ENCODE results near the gene SP5. TPM values are rescaled to one million over a fixed set of nuclear protein-coding genes. Genes with fewer than 3 reads are reported as not detected.

SP5 gene
- total RNA-seq, 6 experiments from 2014 or later, result not detected

DNA sequence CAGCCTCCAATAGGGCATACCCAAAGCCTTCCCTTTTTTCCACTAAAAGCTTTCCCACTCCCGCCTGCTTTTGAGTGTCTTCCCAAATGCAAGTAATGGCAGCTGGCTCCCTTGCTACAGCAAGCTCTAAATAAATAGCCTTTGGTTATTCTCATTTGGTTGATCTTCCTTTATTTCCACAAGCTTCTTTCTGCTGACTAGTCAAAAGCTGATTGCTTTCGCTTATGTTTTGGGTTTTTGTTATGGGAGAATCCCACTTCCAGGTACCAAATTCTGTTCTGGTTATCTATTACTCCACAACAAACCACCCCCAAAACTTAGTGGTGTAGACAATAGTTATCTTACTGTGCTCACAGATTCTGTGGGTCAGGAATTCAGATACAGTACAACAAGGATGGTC lies 22.3 kb downstream of the SP5 start:
- TF ChIP-seq, protein P1, sequence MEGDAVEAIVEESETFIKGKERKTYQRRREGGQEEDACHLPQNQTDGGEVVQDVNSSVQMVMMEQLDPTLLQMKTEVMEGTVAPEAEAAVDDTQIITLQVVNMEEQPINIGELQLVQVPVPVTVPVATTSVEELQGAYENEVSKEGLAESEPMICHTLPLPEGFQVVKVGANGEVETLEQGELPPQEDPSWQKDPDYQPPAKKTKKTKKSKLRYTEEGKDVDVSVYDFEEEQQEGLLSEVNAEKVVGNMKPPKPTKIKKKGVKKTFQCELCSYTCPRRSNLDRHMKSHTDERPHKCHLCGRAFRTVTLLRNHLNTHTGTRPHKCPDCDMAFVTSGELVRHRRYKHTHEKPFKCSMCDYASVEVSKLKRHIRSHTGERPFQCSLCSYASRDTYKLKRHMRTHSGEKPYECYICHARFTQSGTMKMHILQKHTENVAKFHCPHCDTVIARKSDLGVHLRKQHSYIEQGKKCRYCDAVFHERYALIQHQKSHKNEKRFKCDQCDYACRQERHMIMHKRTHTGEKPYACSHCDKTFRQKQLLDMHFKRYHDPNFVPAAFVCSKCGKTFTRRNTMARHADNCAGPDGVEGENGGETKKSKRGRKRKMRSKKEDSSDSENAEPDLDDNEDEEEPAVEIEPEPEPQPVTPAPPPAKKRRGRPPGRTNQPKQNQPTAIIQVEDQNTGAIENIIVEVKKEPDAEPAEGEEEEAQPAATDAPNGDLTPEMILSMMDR (IDR thresholded peaks at IDR 0.05), result no peak
- Mint-ChIP-seq H3K36me3 (ENCODE audit: low read depth) (no peaks in the 10 kb centered on the region), H3K4me1 (ENCODE audit: low read depth) (peaks cover 14% of the 10 kb centered on the region), H3K27me3 (ENCODE audit: insufficient read depth) (no peaks in the 10 kb centered on the region), H3K27ac (no peak overlapping the region; the same call in 1 of the 2 replicates), H3K4me3 (no peak overlapping the region), H3K9me3 (peaks cover 4% of the 10 kb centered on the region; the same call in 1 of the 2 replicates)
- DNase-seq, result no peak

DNA sequence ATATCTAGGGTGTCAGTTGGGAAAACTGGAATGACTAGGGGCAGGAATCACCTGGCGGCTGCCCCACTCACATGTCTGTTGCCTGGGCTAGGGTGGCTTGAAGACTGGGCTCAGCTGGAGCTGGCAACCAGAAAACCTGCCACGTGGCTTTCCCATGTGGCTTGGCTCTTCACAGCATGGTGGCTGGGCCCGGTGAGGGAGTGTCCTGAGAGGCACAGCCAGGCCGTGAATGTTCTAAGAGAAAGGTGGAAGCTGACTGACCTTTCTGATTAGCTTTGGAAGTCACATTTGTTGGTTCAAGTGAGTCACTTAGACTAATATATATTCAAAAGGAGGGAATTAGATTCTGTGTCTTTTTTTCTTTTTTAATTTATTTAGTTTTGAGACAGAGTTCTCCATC lies 22.7 kb downstream of the SP5 start:
- DNase-seq, result no peak

DNA sequence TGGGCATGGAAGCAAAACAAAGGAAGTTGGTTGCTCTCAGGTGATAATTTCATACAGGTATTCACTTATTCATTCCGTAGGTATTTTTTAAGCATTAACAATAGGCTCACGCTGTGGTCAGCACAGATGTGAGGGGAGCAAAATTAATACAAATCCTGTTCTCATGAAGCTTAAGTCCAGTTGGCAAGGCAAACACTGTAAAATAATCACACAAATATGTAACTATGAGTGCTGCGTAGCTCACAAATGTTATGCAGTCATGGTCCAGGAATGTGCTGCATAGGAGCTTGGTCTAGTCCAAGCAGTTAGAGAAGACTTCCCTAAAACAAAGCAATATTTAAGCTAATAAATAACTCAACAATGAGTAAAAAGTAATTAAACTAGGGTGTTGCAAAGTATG lies 23.9 kb downstream of the SP5 start:
- Mint-ChIP-seq H3K9me3 (peaks cover 4% of the 10 kb centered on the region; the same call in 1 of the 2 replicates), H3K4me1 (ENCODE audit: low read depth) (peaks cover 14% of the 10 kb centered on the region), H3K27ac (peak overlapping the region; percentile 74), H3K36me3 (ENCODE audit: low read depth) (no peaks in the 10 kb centered on the region), H3K27me3 (ENCODE audit: insufficient read depth) (no peaks in the 10 kb centered on the region), H3K4me3 (peak overlapping the region; percentile 11; the same call in 1 of the 2 replicates)
- TF ChIP-seq, protein P1 (IDR thresholded peaks at IDR 0.05), result no peak
- peak; percentile 85 for DNase-seq

More for the DNA sequence above, 22.7 kb downstream of the SP5 start:
- Mint-ChIP-seq H3K27ac (no peak overlapping the region; the same call in 1 of the 2 replicates), H3K9me3 (peaks cover 4% of the 10 kb centered on the region; the same call in 1 of the 2 replicates), H3K27me3 (ENCODE audit: insufficient read depth) (no peaks in the 10 kb centered on the region), H3K4me1 (ENCODE audit: low read depth) (peaks cover 14% of the 10 kb centered on the region), H3K36me3 (ENCODE audit: low read depth) (no peaks in the 10 kb centered on the region), H3K4me3 (no peak overlapping the region)
- TF ChIP-seq, protein P1 (IDR thresholded peaks at IDR 0.05), result no peak

DNA sequence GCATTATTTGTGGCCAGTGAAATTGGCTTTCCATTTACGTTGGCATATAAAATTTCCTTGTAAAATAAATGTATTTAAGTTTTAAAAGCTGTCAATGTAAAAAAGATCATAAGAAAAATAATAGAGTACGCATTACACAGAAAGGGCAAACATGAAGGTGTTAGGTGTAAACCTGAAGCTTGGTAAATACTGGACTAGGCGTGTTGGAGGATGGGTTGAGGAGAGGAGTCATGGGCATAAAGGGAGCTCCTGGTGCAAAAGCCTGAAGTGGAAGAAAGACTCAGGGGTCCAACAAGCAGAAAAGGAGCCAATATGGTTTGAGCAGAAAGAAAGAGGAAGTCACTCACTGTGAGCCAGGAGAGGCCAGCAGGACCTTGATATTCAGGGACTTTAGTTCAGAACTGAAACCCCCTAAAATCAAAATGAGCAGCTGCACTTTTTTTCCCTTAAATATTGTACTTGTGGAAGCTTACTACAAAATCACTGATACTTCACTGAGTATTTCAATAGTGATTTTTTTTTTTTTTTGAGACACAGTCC lies 24.4 kb downstream of the SP5 start:
- Mint-ChIP-seq H3K36me3 (ENCODE audit: low read depth) (no peaks in the 10 kb centered on the region), H3K4me1 (ENCODE audit: low read depth) (peaks cover 14% of the 10 kb centered on the region), H3K27ac (no peak overlapping the region), H3K4me3 (no peak overlapping the region), H3K9me3 (peaks cover 4% of the 10 kb centered on the region; the same call in 1 of the 2 replicates), H3K27me3 (ENCODE audit: insufficient read depth) (no peaks in the 10 kb centered on the region)
- no peak for DNase-seq
- TF ChIP-seq, protein P1 (IDR thresholded peaks at IDR 0.05), result no peak

DNA sequence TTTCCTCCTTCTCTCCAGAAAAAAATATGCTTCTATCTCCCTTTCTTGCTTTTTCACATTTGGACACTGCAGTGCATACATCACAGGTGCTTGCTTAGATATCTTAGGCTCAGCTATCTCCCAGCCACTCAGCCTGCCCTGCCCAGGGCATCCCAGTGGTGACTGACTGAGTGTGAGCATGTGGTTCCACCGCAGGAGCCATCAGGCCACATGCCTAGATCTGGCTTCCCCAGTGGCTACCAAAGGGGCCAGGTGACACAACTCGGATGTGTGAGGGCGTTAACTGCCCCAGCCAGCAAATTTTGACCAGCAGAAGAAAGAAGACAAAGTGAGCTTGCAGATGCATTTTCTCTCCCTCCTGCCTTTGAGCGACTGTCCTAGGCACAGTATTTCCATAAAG lies 25.5 kb downstream of the SP5 start:
- Mint-ChIP-seq H3K36me3 (ENCODE audit: low read depth) (no peaks in the 10 kb centered on the region), H3K4me1 (ENCODE audit: low read depth) (peaks cover 14% of the 10 kb centered on the region), H3K4me3 (no peak overlapping the region), H3K27ac (no peak overlapping the region), H3K27me3 (ENCODE audit: insufficient read depth) (no peaks in the 10 kb centered on the region), H3K9me3 (peaks cover 4% of the 10 kb centered on the region; the same call in 1 of the 2 replicates)
- TF ChIP-seq, protein P1 (IDR thresholded peaks at IDR 0.05), result no peak
- DNase-seq, result no peak
